ENCODE results near the gene CDH2. TPM values are rescaled to one million over a fixed set of nuclear protein-coding genes. Genes with fewer than 3 reads are reported as not detected.

Gene CDH2
- total RNA-seq, 1 donor from 2014 or later: 0.05 TPM

DNA sequence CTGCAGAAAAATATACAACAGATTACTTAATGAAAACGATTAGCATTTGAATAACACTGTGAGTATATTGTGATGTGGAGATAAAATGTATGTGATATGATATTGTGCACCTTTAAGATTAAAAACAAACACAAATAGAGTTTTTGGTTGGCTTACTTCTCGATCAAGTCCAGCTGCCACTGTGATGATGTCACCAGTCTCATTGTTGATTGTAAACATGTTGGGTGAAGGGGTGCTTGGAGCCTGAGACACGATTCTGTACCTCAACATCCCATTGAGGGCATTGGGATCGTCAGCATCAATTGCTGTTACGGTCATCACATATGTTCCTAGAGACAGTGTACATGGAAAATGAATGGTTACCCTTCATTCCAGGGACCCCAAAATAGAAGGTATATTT is 174.1 kb downstream of the CDH2 start:
- intact Hi-C loops (cut with micrococcal nuclease): no loop called here

DNA sequence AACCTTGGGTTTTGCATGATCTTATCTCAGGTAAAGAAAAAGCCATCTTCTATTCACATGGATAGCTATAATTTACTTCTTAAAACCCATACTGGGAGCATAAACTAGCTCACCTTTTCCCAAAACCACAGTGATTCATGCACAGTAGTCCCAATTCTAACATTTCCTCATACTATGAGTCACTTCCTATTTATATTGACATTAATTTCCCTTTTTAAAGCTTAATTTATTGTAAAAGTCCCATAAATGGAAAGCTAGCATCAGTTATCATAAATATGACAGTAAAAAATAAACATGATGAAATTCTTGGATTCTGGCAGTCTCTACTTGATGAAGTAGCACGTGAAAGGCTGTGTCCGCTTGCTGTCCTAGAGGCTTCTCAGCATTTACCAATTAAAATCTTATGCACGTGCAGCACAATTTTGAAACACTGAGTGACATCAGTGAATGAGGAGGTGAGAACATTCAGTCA is 180.1 kb downstream of the CDH2 start:
- intact Hi-C loops (cut with micrococcal nuclease): loop anchor here (10.0 kb wide), 1 partner anchor 62 kb away; no protein-coding TSS in a partner anchor

DNA sequence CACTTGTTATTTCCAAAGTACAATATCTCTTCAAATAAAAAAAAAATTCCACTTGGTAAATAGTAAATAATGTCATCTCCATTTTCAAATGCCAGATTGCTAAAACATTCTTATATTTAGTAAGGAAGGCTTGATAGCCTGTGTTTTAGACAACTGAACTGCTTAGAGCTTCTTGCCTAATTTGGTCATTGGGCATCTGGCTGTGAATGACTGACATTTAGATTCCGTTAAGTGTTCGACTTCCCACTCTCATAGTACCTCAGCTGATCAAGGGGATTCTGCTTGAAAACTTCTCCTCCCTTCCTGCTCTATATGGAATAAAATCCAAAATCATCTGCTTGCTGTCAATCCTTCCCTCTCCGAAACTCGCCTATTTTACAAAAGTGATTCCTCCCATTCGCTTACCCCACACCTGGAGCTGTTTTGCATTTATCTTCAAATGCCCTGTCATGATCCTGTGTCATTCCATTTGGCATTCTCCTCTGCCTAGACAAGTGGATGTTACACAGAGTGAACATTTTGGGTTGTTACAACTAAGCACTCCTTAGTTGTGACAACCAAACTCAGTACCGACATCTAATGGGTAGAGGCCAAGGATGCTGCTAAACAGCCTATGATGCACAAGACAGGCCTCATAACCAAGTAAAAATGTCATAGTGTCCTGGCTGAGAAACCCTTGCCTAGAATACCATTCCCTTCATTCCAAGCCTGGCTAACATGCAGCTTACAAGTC is 181.0 kb downstream of the CDH2 start:
- intact Hi-C loops (cut with micrococcal nuclease): loop anchor here (10.0 kb wide), 1 partner anchor 61 kb away; no protein-coding TSS in a partner anchor

DNA sequence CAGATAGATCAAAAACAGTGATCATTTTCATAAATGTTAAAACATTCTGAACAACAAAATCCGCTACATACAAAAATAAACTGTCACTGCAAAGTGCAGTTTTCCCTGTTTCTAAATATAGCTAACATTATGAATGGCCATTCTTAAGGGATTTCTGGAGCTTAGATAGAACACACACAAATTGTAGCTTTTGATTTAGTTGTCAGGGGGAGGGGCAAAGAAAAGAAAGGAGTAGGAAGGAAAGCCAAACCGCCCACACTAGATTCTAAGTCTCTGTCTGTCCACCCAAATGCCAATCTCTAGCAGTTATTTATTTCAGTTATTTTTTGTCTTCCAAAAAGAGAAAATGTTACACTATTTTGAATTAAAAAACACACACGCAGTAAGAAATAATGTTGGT is 182.4 kb downstream of the CDH2 start:
- intact Hi-C loops (cut with micrococcal nuclease): loop anchor here (10.0 kb wide), 1 partner anchor 60 kb away; no protein-coding TSS in a partner anchor

DNA sequence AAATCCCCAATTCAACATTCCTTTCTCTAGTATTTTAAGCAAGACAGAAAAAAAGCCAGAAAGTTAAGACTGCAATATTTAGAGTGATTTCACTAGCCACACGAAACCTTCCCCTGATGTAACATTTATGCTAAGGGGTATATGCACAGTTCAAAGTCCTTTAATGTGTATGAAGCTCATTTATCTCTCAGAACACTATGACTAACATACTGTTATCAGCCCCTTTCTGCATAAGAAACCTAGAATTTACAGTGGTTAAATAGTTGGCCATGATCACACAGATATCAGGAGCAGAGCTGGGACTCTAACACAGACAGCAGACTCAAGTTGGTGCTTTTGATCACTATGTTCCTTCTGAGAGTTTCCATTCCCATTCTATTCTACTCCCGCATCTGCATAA is 185.5 kb downstream of the CDH2 start:
- intact Hi-C loops (cut with micrococcal nuclease): loop anchor here (10.0 kb wide), 1 partner anchor 57 kb away; no protein-coding TSS in a partner anchor

DNA sequence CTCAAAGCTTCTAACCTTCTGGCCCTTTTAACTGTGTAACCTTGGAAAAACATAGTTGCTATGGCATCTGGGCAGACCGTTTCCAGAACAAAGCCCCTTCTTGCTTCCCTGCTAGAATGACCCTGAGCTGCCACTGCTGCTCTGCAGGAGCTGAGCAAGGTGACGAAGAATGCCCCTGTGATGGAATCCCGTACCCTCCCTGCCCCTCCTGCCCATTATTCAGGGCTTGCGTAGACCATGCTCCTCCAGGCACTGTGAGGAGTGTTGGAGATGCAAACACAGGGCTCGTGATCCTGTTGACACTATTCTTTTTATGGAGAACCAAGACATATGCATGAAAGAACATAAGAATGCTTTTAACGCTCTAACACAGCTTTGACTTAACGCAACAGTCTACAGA is 191.1 kb downstream of the CDH2 start:
- intact Hi-C loops (cut with micrococcal nuclease): no loop called here

DNA sequence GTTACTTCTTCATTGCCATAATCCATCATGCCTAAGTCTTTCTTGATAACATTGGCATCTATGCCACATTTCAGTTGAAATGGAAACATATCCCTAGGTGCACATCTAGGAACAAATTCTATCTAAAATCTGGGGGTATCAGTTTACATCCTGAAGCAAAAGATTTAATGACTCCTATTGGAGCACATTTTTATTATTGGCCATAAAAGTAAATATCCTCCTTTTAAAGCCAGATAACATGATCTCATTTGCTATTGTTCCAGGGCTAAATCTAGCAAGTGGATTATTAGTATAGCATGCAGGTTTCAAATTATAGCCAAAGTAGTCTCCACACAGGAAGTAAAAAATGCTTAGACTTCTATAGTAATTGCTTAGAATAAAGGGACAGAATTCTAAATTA is 193.2 kb downstream of the CDH2 start:
- intact Hi-C loops (cut with micrococcal nuclease): no loop called here

DNA sequence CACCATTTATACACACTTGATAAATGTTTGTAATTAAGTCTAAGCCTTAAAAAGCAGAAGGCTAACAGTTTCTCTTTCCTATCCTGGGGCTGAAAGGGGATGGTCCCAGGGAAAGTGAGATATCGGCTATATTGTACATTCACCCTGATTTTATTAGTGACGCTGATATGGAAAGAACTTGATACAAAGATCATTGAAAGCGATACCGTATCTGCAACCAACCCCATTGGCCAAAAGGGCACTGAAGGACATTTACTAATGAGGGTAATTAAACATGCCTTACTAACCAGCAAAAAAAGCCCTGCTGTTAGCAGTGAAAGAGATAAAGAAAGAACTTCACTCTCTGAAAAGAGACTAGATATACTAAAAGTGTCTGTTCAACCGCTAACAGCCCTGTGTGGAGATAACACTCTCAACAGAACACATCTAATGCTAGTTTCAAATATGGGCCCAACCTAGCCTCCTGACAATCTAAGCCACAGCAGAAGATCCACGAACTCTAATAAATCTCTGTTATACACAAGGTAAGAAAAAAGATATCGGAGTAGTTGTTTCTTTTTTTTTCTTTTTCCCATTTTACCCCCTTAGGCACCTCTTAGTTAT is 200.0 kb downstream of the CDH2 start:
- intact Hi-C loops (cut with micrococcal nuclease): no loop called here

DNA sequence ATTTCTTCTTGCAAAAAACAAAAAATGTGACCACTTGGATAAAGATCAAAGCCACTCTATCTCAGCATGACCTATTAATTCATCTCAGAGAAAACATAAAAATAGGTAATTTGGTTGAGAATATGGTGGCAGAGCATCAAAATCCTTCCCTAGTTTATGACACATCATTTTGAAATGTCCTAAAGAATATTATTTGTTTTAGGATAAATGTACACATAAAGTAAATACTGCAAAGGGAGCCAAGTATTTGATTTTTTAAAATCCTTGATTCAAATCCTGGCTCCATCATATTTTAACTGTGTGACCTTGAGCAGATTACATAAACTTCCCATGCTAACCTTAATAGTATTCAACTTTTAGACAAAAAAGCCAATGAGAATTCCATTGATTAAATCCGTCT is 206.6 kb downstream of the CDH2 start:
- intact Hi-C loops (cut with micrococcal nuclease): no loop called here

DNA sequence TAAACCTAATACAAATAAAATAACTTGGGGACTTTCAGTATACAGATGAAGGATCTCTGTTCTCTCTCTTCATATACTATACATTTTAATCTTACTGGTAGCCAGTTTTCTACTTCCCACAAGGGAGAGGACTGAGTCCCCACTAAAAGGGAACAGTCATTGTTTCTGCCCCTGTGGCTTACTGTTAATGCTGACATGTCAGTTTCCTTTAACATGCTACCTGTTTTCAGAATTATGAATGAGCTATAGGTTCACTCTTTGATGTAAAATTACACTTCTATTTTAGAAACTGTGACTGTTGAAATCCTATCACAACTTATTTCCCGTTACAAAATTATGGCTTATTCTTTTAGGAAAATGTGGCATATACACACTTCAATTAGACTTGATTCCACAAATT is 207.7 kb downstream of the CDH2 start:
- intact Hi-C loops (cut with micrococcal nuclease): no loop called here

DNA sequence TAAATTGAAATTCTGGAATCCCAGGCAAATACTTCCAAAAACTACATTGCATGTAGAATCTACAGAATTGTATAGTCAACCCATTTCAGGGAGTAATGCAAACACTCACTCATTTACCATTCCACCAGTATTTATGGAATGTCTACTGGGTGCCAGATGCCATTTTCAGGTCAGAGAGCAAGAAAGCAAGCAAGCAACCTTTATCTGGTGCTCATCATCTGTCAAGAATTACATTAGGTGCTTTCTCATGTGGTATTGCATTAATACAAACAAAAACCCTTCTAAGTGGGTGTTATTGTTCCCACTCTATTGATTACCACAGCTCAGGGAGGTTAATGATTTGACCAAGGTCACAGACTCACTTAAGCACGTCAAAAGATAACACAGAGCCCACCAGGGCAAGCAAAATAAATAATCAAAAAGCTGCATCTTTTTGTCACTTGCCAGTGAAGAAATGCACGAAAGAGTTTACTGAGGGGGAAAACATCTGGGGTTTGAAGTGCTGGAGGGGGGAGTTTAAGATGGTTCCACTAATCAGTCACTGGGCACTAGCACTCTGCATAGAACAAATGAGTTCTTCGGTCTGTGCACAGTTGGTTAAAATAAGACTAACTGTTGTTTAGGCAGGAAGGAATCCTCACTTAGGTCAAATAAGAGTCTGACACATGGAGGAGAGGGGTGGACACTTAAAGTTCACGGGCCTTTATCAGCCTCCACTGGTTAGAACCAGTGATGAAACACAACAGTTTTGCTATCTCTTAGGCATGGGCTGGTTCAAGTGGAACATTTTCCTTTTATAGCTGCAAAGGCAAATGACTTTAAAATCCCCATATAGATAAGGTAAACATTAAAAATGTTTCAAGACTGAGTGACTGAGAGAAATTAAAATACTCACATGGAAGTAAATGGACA is 208.8 kb downstream of the CDH2 start:
- intact Hi-C loops (cut with micrococcal nuclease): no loop called here

DNA sequence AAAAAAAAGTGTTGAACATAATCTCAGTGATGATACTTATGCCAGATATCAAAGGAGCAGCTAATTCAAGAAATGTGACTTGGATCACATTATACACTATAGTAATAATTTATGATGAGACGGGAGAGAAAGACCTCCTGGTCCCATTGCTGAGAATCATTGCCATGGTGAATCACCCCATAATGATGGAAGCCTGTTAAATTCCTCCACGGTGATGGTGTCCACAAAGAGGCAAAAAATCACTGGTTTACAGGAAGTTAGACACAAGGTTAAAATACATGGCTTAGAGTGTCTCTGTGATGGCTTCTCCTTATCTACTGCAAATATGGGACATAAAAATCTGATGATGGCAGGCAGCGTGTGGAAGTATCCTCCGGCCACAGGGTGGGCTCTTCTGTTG is 210.0 kb downstream of the CDH2 start:
- intact Hi-C loops (cut with micrococcal nuclease): no loop called here

DNA sequence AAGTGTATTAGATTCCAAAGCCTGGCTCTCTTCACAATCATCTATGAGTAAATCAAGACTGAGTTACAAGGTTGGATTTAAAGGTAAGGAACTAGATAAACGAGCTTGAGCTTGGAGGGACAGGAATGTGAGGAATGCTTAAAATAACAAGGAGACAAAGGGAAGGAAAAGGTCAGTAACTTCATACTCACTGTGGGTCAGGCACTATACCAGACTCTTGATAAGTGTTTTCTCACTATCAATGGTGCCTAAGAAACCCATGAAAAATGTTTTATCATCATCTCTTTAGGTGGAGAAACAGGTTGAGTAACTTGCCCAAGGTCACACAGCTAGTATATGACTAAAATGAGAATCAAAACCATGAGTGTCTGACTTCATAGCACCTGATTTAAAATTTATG is 212.1 kb downstream of the CDH2 start:
- intact Hi-C loops (cut with micrococcal nuclease): no loop called here

DNA sequence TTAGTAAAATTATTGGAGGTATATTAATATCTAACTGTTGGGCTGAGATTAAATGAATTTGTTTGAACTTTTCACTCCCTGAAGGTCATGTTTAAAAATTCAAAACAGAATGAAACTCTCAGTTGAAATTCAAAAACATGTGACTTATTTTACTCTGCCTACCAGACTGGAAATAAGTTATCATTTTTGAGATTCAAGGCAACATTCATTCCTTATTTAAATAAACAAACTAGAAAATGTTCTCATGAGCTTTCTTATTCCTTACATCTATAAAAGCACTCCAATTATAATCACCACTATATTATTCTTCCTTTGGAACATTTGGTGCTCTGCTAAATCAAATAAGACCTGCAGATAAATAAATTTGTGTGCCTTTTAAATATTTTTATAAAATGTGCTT is 217.8 kb downstream of the CDH2 start:
- intact Hi-C loops (cut with micrococcal nuclease): no loop called here

DNA sequence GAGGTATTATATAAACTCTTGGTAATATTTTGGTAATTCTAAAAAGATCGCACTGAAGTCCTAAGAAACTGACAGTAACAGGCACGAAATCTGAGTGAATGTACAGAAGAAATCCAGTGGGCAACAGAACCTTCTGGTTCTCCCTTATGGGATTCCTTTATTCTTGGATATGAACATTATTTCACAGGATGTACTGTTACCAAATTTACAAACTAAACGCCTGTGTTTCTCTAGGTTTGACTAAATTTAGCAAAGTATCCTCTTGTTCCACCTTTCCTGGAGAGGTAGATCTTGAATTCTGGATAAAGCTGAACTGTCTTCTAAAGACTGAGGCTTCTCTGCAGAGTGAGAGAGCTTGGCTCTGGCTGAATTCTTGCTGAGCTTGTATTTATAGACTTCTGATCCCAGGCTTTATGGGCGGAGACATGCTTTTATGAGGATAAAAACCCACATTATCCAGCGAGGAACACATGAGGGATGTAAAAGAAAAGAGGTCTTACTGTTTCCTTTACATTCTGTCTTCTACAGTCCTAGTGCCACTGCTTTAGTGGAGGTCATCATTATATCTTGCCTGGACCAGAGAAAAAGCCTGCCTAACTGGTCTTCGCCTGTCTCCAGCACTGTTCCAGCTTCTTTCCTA is 220.8 kb downstream of the CDH2 start:
- intact Hi-C loops (cut with micrococcal nuclease): no loop called here

DNA sequence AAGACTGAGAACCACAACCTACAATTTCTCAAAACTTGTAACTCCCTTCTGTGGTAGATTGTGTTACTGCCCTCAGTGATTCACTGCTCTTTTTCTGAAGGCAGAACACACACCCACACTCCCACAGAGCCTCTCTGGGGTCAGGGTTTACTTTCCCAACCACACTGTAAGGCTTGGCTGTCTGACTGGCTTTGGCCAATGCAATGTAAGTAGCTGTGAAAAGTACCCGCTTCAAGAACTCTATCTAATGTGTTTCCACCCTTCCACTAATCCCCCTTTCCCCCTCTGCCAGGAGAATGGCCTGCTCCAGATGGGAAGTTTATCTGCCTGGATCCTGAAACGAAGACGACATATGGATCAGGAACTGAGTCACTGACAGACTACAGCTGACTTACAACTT is 222.7 kb downstream of the CDH2 start:
- intact Hi-C loops (cut with micrococcal nuclease): no loop called here

DNA sequence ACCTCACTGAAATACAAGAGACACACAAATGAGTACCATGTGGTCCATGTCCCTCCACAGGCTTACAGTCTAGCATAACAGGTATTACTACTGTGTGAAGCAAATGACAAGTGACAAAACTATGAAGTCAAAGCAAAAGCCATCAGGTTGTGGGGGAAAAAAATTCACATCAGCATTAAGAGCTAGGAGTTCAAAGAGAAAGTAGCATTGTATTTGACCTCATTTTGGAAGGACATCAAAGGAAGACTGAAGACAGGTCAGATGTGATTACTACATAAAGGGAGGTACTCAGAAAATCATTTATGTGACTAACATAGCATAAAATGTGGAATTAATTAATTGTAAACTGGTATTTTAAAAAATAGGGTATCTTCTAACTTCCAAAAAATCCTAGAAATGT is 224.2 kb downstream of the CDH2 start:
- intact Hi-C loops (cut with micrococcal nuclease): no loop called here

DNA sequence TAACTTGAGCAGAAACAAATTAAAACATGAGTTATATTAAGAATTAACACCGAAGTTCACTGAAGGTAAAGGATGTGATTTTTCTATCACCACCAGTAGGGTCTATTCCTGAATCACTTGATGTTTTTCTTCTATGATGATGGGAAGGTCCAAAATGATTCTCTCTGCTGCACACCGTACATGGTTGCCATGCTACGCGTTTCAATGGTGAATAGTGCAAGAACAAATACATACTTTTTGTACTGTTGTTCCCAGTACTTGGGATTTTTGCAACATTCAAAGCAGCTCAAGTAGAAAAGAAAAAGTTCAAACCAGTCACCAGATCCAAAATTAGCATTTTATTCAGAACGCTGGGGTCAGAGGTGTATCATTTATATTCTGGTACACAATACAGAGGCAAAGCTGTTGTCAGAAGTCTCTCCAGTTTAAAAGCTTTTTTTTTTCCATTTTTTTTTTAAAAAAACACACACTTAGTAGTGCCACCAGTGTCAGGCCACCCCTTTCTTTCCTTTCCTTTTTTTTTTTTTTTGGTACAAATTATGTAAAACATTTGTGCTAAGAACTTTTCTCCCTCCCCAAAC is 226.2 kb downstream of the CDH2 start:
- intact Hi-C loops (cut with micrococcal nuclease): no loop called here

DNA sequence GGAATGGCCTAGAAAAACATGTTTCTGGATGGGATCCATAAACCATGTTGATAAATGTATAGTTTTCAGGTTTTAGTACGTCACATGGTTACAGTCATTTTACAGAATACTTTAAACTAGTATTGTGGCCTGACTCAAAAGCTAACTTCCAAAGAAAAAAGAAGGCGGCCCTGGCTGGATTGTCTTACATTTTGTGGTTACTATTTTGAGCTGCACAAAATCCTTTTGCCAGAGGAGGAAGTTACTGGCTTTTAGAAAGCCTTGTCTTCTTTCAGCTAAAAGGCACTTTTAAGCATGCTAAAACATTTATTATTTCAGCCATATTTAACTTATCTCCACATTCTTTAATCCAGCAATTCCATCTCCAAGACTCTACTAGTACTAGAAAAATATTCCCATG is 227.9 kb downstream of the CDH2 start:
- intact Hi-C loops (cut with micrococcal nuclease): no loop called here

DNA sequence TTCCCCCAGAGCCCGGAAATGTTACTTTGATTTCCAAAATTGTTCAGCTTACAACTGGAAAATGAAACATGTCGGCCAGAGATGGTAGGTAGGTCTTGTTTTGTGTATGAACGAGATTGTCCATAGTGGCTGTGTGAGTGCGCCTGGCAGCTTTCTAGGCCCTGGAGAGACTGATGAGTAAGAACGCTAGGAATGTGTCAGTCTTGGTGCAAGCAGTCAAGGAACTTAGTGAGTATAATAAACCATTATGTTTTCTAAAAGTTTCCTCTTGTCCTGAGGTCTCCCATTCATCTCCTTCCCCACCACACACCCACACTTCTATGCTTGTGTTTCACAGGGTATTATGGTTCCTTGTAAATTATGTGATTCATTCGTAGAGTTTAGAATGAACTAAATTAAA is 234.2 kb downstream of the CDH2 start:
- intact Hi-C loops (cut with micrococcal nuclease): no loop called here

DNA sequence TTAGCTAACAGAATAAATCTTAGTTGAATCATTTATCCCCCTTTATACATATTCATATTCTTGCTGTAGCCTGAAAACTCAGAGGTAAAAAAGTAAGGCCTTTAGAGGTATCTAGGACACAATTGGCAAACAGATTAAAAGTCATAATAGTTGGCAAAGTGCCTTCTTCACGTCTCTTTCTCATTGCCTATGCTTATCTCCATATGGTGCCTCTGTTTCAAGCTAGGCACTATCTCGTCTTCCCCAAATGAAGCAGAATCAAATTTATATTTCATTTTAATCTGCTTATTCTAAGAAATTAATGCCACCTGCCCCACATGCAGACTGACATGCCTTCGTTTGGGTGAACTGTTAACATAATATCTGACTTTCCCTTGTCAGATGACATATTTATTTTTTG is 245.4 kb downstream of the CDH2 start:
- intact Hi-C loops (cut with micrococcal nuclease): loop anchor here (10.0 kb wide), 1 partner anchor 63 kb away; no protein-coding TSS in a partner anchor
